Gastrocnemius medialis (tissue), 4 donors: ENCODE results near the gene ASCL3. TPM values are rescaled to one million over a fixed set of nuclear protein-coding genes. Genes with fewer than 3 reads are reported as not detected.
"Not testable (repeated sequence)": the region's sequence is repeated elsewhere in the genome, so short reads cannot be mapped to it uniquely, and the experiment has no call there.

ENCODE experiments used
- ATAC-seq, 2 donors: fragments of 150-250 bp; one replicate each; pipeline ENCODE4 v1.9.1; 2016
- DNase-seq, 2 donors: peaks; one replicate each; pipeline ENCODE4 v3.0.0-alpha.2; 2019
- H3K27ac ChIP-seq, 4 donors: fragments of 200-600 bp; sonication (generic); 1 replicate in 1 of 4; 2 replicates in 3 of 4; pipeline ENCODE4 v1.5.1; 2016 to 2018; ENCODE audit warnings: mild to moderate bottlenecking in 2 of 4, moderate library complexity in 1 of 4
- H3K27me3 ChIP-seq, 3 donors: fragments of 200-600 bp; sonication (generic) in 2 of 3; 1 replicate in 1 of 3; 2 replicates in 2 of 3; pipeline versions ENCODE4 v1.5.1 to v1.6.0; 2016 to 2019; ENCODE audit warnings: mild to moderate bottlenecking in 1 of 3, moderate library complexity in 1 of 3
- H3K36me3 ChIP-seq, 2 donors: fragments of 200-600 bp; sonication (generic) in 1 of 2; one replicate each; pipeline ENCODE4 v1.5.1; 2017 to 2018
- H3K4me1 ChIP-seq, 2 donors: fragments of 200-600 bp; sonication (generic) in 1 of 2; one replicate each; pipeline ENCODE4 v1.5.1; 2016 to 2017; ENCODE audit warnings: mild to moderate bottlenecking in 2 of 2
- H3K4me3 ChIP-seq, 4 donors: fragments of 200-600 bp; sonication (generic) in 3 of 4; 1 replicate in 1 of 4; 2 replicates in 3 of 4; pipeline ENCODE4 v1.5.1; 2016 to 2019; ENCODE audit warnings: mild to moderate bottlenecking in 2 of 4
- H3K9me3 ChIP-seq, 3 donors: fragments of 200-600 bp; sonication (generic) in 2 of 3; 1 replicate in 1 of 3; 2 replicates in 2 of 3; pipeline ENCODE4 v1.5.1; 2016 to 2019
- POLR2A ChIP-seq, 2 donors: fragments of 450-650 bp; IDR thresholded peaks; one replicate each; pipeline ENCODE4 v1.6.1; 2017; ENCODE audit warnings: antibody characterized with exemption in 2 of 2, mild to moderate bottlenecking in 2 of 2, moderate library complexity in 2 of 2
- in situ Hi-C, 4 donors: fragments of 200-750 bp; cut with MboI; loops; one replicate each; pipeline versions ENCODE4 v1.15.0 to v1.8.0; 2017; ENCODE audit warnings: low sequenced_read_pairs in 4 of 4
- intact Hi-C: fragments of 100-400 bp; cut with DNase I; formaldehyde crosslinking; loops from one replicate; pipeline ENCODE4 v1.15.1; 2023; ENCODE audit warnings: low total_unique reads
- total RNA-seq, 4 donors: library from RNA; depleted of rRNA; stranded (reverse); fragments of >200 nt; gene quantifications; one replicate each; pipeline versions ENCODE4 v1.1.0 to v1.2.3, GENCODE V29; 2016
- TF ChIP-seq, protein P1 (sequence below), 5 experiments: fragments of 450-650 bp in 3 of 5; fragments of 200-600 bp in 2 of 5; sonication (generic) in 2 of 5; IDR thresholded peaks in 4 of 5; conservative IDR thresholded peaks in 1 of 5; 1 replicate in 4 of 5; 2 replicates in 1 of 5; pipeline ENCODE4 v1.5.1; 2016 to 2019; ENCODE audit warnings: antibody characterized with exemption in 5 of 5, mild to moderate bottlenecking in 3 of 5, moderate library complexity in 3 of 5

ASCL3 gene, protein sequence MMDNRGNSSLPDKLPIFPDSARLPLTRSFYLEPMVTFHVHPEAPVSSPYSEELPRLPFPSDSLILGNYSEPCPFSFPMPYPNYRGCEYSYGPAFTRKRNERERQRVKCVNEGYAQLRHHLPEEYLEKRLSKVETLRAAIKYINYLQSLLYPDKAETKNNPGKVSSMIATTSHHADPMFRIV
- not detected for total RNA-seq

- TF ChIP-seq, protein P1, sequence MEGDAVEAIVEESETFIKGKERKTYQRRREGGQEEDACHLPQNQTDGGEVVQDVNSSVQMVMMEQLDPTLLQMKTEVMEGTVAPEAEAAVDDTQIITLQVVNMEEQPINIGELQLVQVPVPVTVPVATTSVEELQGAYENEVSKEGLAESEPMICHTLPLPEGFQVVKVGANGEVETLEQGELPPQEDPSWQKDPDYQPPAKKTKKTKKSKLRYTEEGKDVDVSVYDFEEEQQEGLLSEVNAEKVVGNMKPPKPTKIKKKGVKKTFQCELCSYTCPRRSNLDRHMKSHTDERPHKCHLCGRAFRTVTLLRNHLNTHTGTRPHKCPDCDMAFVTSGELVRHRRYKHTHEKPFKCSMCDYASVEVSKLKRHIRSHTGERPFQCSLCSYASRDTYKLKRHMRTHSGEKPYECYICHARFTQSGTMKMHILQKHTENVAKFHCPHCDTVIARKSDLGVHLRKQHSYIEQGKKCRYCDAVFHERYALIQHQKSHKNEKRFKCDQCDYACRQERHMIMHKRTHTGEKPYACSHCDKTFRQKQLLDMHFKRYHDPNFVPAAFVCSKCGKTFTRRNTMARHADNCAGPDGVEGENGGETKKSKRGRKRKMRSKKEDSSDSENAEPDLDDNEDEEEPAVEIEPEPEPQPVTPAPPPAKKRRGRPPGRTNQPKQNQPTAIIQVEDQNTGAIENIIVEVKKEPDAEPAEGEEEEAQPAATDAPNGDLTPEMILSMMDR (IDR thresholded peaks at IDR 0.05 in 4 of 5, conservative IDR thresholded peaks at IDR 0.05 in 1 of 5): no peak
- TF ChIP-seq POLR2A (IDR thresholded peaks at IDR 0.05): no peak
- no peak for DNase-seq
- Histone ChIP-seq H3K27ac (no peak within 1 kb of the TSS), H3K4me1 (no peaks in the 10 kb centered on the region), H3K9me3 (no peaks in the 10 kb centered on the region), H3K27me3 (no peaks in the 10 kb centered on the region), H3K36me3 (peaks cover 0 to 9% of the 10 kb centered on the region in 2 donors), H3K4me3 (no peak within 1 kb of the TSS)
- intact Hi-C loops: no loop called here
- in situ Hi-C loops: no loop called here
- no peak for ATAC-seq
Measured at GRCh38 chr11:8942518-8943066, at the start of gene ASCL3. ASCL3 (minus strand) TSS chr11:8943016; CDS start chr11:8938161, 4,855 bp downstream.

GRCh38 chr11:8989453-8989852, 46.6 kb upstream of the ASCL3 start:
- TF ChIP-seq POLR2A (IDR thresholded peaks at IDR 0.05): no peak
- TF ChIP-seq, protein P1 (IDR thresholded peaks at IDR 0.05 in 4 of 5, conservative IDR thresholded peaks at IDR 0.05 in 1 of 5): no peak
- in situ Hi-C loops (no loop called here), intact Hi-C loops (no loop called here)
- no peak for ATAC-seq
- H3K27ac ChIP-seq: no peak overlapping the region
- H3K36me3 ChIP-seq: no peaks in the 10 kb centered on the region
- H3K4me1 ChIP-seq: no peaks in the 10 kb centered on the region
- H3K9me3 ChIP-seq: no peaks in the 10 kb centered on the region
- DNase-seq: no peak
- peaks cover 0 to 2% (median 0%) of the 10 kb centered on the region in 3 donors for H3K27me3 ChIP-seq
- no peak overlapping the region for H3K4me3 ChIP-seq

- H3K4me1 ChIP-seq: no peaks in the 10 kb centered on the region
- no peaks in the 10 kb centered on the region for H3K9me3 ChIP-seq
- ATAC-seq (no peak), DNase-seq (no peak)
- H3K27me3 ChIP-seq: peaks cover 0 to 2% (median 0%) of the 10 kb centered on the region in 3 donors
- no peak for TF ChIP-seq POLR2A (IDR thresholded peaks at IDR 0.05)
- TF ChIP-seq, protein P1 (IDR thresholded peaks at IDR 0.05 in 4 of 5, conservative IDR thresholded peaks at IDR 0.05 in 1 of 5): no peak
- H3K4me3 ChIP-seq: no peak overlapping the region
- in situ Hi-C loops (no loop called here), intact Hi-C loops (no loop called here)
- no peaks in the 10 kb centered on the region for H3K36me3 ChIP-seq
- H3K27ac ChIP-seq: no peak overlapping the region
Measured at GRCh38 chr11:8988329-8989234, 45.8 kb upstream of the ASCL3 start.

- no peak for DNase-seq
- H3K36me3 ChIP-seq: no peaks in the 10 kb centered on the region
- TF ChIP-seq, protein P1 (IDR thresholded peaks at IDR 0.05 in 4 of 5, conservative IDR thresholded peaks at IDR 0.05 in 1 of 5): no peak
- no peak for TF ChIP-seq POLR2A (IDR thresholded peaks at IDR 0.05)
- ATAC-seq: no peak
- no peaks in the 10 kb centered on the region for H3K9me3 ChIP-seq
- no peak overlapping the region for H3K4me3 ChIP-seq
- intact Hi-C loops: no loop called here
- H3K4me1 ChIP-seq: no peaks in the 10 kb centered on the region
- no peak overlapping the region for H3K27ac ChIP-seq
- H3K27me3 ChIP-seq: peaks cover 0 to 2% (median 0%) of the 10 kb centered on the region in 3 donors
- in situ Hi-C loops: no loop called here
Measured at GRCh38 chr11:8987446-8987845, 44.6 kb upstream of the ASCL3 start.

DNA sequence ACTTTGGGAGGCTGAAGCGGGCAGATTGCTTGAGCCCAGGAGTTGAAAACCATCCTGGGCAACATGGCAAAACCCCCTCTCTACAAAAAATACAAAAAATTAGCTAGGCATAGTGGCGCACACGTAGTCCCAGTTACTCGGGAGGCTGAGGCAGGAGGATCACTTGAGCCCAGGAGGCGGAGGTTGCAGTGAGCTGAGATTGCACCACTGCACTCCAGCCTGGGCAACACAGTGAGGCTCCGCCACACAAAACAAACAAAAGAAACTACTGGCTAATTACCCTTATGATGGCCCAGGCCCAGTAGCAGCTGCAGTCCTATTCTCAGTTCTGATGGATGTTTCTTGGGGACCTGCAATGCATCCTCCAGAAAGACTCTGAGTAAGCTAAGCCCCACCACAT, 44.0 kb upstream of the ASCL3 start:
- H3K27ac ChIP-seq, H3K36me3 ChIP-seq, H3K4me3 ChIP-seq, H3K27me3 ChIP-seq, H3K4me1 ChIP-seq, in situ Hi-C loops, ATAC-seq, H3K9me3 ChIP-seq, intact Hi-C loops, DNase-seq: not testable (repeated sequence)
